SU-DHL-6 (cell line): ENCODE measurements around the gene IGLL5.

Source experiments
- H2AFZ ChIP-seq: fragments of 200-600 bp; sonication (generic); 2 replicates; pipeline ENCODE4 v1.6.1; 2014; ENCODE audit warnings: low read depth, mild to moderate bottlenecking, moderate library complexity, mixed read lengths, antibody characterized with exemption, low read length; ENCODE audit not compliant: severe bottlenecking
- H3F3A ChIP-seq: fragments of 200-600 bp; shearing (Covaris generic); 2 replicates; pipeline ENCODE4 v1.6.0; 2016; ENCODE audit warnings: antibody characterized with exemption, mild to moderate bottlenecking; ENCODE audit not compliant: insufficient read depth
- H3K27ac ChIP-seq: fragments of 200-600 bp; sonication (generic); 2 replicates; pipeline ENCODE4 v1.5.1; 2016; ENCODE audit warnings: low read depth, mild to moderate bottlenecking, low read length, moderate library complexity, mixed read lengths
- H3K27me3 ChIP-seq: fragments of 200-600 bp; sonication (generic), shearing (Covaris generic); 2 replicates; pipeline ENCODE4 v1.6.0; 2014; ENCODE audit warnings: mild to moderate bottlenecking, low read length
- H3K36me3 ChIP-seq: fragments of 200-600 bp; sonication (generic); 2 replicates; pipeline ENCODE4 v1.6.1; 2014; ENCODE audit warnings: mild to moderate bottlenecking, low read length, mixed read lengths
- H3K4me2 ChIP-seq: fragments of 300-600, 200-600 bp; shearing (Covaris generic), sonication (generic); 2 replicates; pipeline ENCODE4 v1.6.0; 2014; ENCODE audit warnings: low read length, low read depth, mild to moderate bottlenecking; ENCODE audit not compliant: poor library complexity, severe bottlenecking
- H3K4me3 ChIP-seq: fragments of 200-600 bp; sonication (generic); 2 replicates; pipeline ENCODE4 v1.5.1; 2014; ENCODE audit warnings: antibody characterized with exemption, low read length, mild to moderate bottlenecking, mixed read lengths; ENCODE audit not compliant: insufficient read depth, poor library complexity, severe bottlenecking
- H3K79me2 ChIP-seq: fragments of 200-600 bp; sonication (generic); 2 replicates; pipeline ENCODE4 v1.6.1; 2014; ENCODE audit warnings: mild to moderate bottlenecking, low read length, moderate library complexity; ENCODE audit not compliant: insufficient read depth
- H3K9ac ChIP-seq: fragments of 200-600 bp; sonication (generic); 2 replicates; pipeline ENCODE4 v1.7.0; 2014; ENCODE audit warnings: mild to moderate bottlenecking, low read length
- H3K9me2 ChIP-seq: fragments of 200-600 bp; sonication (generic); replicated peaks from 2 replicates; pipeline ENCODE4 v1.6.1; 2014; ENCODE audit warnings: low read length; ENCODE audit not compliant: insufficient read depth
- H3K9me3 ChIP-seq: fragments of 200-600 bp; sonication (generic); 2 replicates; pipeline ENCODE4 v1.6.1; 2014; ENCODE audit warnings: low read length, mixed read lengths; ENCODE audit not compliant: insufficient read depth
- H4K20me1 ChIP-seq: fragments of 200-600 bp; sonication (generic); 2 replicates; pipeline ENCODE4 v1.6.1; 2014; ENCODE audit warnings: low read depth, mild to moderate bottlenecking, antibody characterized with exemption, low read length, moderate library complexity, mixed read lengths
- EZH2phosphoT487 ChIP-seq: fragments of 200-600 bp; sonication (generic), shearing (Covaris generic); conservative IDR thresholded peaks from 2 replicates; pipeline ENCODE4 v1.6.1; 2018; ENCODE audit warnings: mild to moderate bottlenecking, antibody characterized with exemption, low read length, moderate library complexity, mixed read lengths
- TF ChIP-seq, protein P1 (sequence below): fragments of 200-600 bp; sonication (generic); IDR thresholded peaks from one replicate; pipeline ENCODE4 v1.5.1; 2017; ENCODE audit warnings: antibody characterized with exemption, mild to moderate bottlenecking, low read length, moderate library complexity; ENCODE audit not compliant: insufficient read depth, poor library complexity, severe bottlenecking

IGLL5 gene

GRCh38 chr22:22840780-22841179, 46.8 kb upstream of the IGLL5 start:
- no peak overlapping the region for H3K9ac ChIP-seq
- H3K27me3 ChIP-seq: no peaks in the 10 kb centered on the region
- no peaks in the 10 kb centered on the region for H3K9me3 ChIP-seq
- no peaks in the 10 kb centered on the region for H3K9me2 ChIP-seq
- no peaks in the 10 kb centered on the region for H3K79me2 ChIP-seq
- no peak overlapping the region for H2AFZ ChIP-seq
- no peak for TF ChIP-seq EZH2phosphoT487
- TF ChIP-seq, protein P1, sequence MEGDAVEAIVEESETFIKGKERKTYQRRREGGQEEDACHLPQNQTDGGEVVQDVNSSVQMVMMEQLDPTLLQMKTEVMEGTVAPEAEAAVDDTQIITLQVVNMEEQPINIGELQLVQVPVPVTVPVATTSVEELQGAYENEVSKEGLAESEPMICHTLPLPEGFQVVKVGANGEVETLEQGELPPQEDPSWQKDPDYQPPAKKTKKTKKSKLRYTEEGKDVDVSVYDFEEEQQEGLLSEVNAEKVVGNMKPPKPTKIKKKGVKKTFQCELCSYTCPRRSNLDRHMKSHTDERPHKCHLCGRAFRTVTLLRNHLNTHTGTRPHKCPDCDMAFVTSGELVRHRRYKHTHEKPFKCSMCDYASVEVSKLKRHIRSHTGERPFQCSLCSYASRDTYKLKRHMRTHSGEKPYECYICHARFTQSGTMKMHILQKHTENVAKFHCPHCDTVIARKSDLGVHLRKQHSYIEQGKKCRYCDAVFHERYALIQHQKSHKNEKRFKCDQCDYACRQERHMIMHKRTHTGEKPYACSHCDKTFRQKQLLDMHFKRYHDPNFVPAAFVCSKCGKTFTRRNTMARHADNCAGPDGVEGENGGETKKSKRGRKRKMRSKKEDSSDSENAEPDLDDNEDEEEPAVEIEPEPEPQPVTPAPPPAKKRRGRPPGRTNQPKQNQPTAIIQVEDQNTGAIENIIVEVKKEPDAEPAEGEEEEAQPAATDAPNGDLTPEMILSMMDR: no peak
- no peaks in the 10 kb centered on the region for H4K20me1 ChIP-seq
- no peak overlapping the region for H3K27ac ChIP-seq
- no peaks in the 10 kb centered on the region for H3K36me3 ChIP-seq
- no peak overlapping the region for H3K4me2 ChIP-seq
- no peaks in the 10 kb centered on the region; the same call in 1 of the 2 replicates for H3F3A ChIP-seq
- no peak overlapping the region for H3K4me3 ChIP-seq

DNA sequence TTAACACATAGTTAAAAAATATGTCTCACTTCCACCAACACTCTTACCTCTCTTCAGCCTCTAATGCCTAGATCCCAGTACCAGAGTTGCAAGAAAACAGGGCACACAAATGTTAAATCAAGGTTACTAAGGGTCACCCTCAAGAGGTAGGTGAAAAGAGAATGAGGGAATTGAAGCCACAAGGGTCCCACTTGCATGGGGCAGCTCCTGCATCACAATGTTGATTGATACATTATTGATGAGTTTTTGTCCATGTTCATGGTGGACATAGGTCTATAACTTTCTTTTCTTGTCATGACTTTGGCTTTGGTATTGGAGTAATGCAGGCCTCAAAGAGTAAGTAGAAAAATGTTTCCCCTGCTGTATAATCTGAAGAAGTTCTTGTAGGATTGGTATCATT, 46.0 kb upstream of the IGLL5 start:
- no peaks in the 10 kb centered on the region for H3K9me2 ChIP-seq
- H3K9me3 ChIP-seq: no peaks in the 10 kb centered on the region
- no peak overlapping the region for H3K4me3 ChIP-seq
- H3K27me3 ChIP-seq: no peaks in the 10 kb centered on the region
- no peaks in the 10 kb centered on the region for H3K36me3 ChIP-seq
- H3K27ac ChIP-seq: no peak overlapping the region
- H3K4me2 ChIP-seq: no peak overlapping the region
- no peaks in the 10 kb centered on the region for H4K20me1 ChIP-seq
- no peak overlapping the region for H3K9ac ChIP-seq
- TF ChIP-seq EZH2phosphoT487: no peak
- TF ChIP-seq, protein P1: no peak
- no peak overlapping the region for H2AFZ ChIP-seq
- H3K79me2 ChIP-seq: no peaks in the 10 kb centered on the region
- peaks cover 2% of the 10 kb centered on the region; the same call in 1 of the 2 replicates for H3F3A ChIP-seq

DNA sequence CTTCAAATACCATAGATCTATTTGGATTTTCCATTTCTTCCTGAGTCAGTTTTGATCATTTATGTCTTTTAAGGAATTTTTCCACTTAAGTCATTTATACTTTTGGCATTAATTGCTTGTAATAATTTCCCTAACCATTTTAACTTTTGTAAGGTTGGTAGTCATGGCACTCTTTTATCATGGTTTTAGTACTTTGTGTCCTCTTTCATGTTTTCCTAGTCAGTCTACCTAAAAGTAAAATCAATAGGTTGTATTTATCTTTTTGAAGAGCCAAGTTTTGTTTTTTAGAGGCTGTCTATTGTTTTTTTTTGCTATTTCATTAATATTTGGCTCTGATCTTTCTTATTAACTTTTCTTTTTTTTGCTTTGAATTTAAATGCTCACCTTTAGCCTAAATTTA, 45.5 kb upstream of the IGLL5 start:
- Histone ChIP-seq H2AFZ (no peak overlapping the region), H3K27me3 (no peaks in the 10 kb centered on the region), H4K20me1 (no peaks in the 10 kb centered on the region), H3K9me3 (no peaks in the 10 kb centered on the region), H3K36me3 (no peaks in the 10 kb centered on the region), H3F3A (peaks cover 6% of the 10 kb centered on the region; the same call in 1 of the 2 replicates), H3K9me2 (no peaks in the 10 kb centered on the region), H3K79me2 (no peaks in the 10 kb centered on the region), H3K4me2 (no peak overlapping the region), H3K27ac (no peak overlapping the region), H3K4me3 (no peak overlapping the region), H3K9ac (no peak overlapping the region)
- TF ChIP-seq, protein P1: no peak
- TF ChIP-seq EZH2phosphoT487: no peak

DNA sequence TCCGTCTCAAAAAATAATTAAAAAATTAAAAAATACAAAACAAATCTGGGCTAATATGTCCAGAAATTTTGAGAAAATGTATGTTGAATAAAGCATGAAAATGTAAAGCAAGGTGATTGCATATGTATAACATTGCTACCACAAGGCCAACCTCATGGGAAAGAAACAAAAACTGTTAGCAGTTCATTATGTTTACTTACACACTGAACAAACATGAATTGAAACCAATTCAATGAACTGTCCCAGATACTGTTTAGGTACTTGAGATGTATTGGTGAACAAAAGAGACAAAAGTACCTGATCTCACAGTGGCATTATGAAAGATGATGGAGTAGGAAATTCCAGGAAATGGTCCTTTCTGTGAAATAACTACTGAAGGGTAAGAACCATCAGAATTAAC, 43.8 kb upstream of the IGLL5 start:
- H3K4me3 ChIP-seq: no peak overlapping the region
- no peak overlapping the region for H2AFZ ChIP-seq
- no peaks in the 10 kb centered on the region for H3K9me2 ChIP-seq
- no peaks in the 10 kb centered on the region for H3K27me3 ChIP-seq
- H3K9me3 ChIP-seq: no peaks in the 10 kb centered on the region
- no peak overlapping the region for H3K4me2 ChIP-seq
- H3K79me2 ChIP-seq: no peaks in the 10 kb centered on the region
- TF ChIP-seq EZH2phosphoT487: no peak
- TF ChIP-seq, protein P1: no peak
- no peak overlapping the region for H3K9ac ChIP-seq
- no peak overlapping the region for H3K27ac ChIP-seq
- H4K20me1 ChIP-seq: no peaks in the 10 kb centered on the region
- H3F3A ChIP-seq: peaks cover 7% of the 10 kb centered on the region; the same call in 1 of the 2 replicates
- no peaks in the 10 kb centered on the region for H3K36me3 ChIP-seq
